GM19463 (cell line): ENCODE data around the gene DYNC2LI1.

ENCODE experiments used
- ATAC-seq: cut with Tn5 transposase; IDR thresholded peaks from one replicate; pipeline ENCODE4 v1.9.1; 2021; ENCODE audit warnings: mild to moderate bottlenecking, moderate library complexity; ENCODE audit not compliant: unreplicated experiment

DYNC2LI1 gene

GRCh38 chr2:43812947-43813346 is 39.1 kb downstream of the DYNC2LI1 start:
- ATAC-seq: no peak

GRCh38 chr2:43814711-43815110 is 40.9 kb downstream of the DYNC2LI1 start:
- ATAC-seq: no peak

GRCh38 chr2:43818761-43819160 is 44.9 kb downstream of the DYNC2LI1 start:
- ATAC-seq: no peak

GRCh38 chr2:43819491-43820163 is 45.8 kb downstream of the DYNC2LI1 start:
- no peak for ATAC-seq

GRCh38 chr2:43822839-43823238 is 49.0 kb downstream of the DYNC2LI1 start:
- ATAC-seq: no peak

GRCh38 chr2:43823751-43824150 is 49.9 kb downstream of the DYNC2LI1 start:
- ATAC-seq: no peak

- no peak for ATAC-seq
These were observed 50.7 kb downstream of the DYNC2LI1 start for GRCh38 chr2:43824512-43824911.

GRCh38 chr2:43824951-43825493 is 51.2 kb downstream of the DYNC2LI1 start:
- ATAC-seq: no peak

GRCh38 chr2:43825841-43826240 is 52.0 kb downstream of the DYNC2LI1 start:
- no peak for ATAC-seq

GRCh38 chr2:43826305-43827250 is 52.7 kb downstream of the DYNC2LI1 start:
- no peak for ATAC-seq

GRCh38 chr2:43831543-43832294 is 57.9 kb downstream of the DYNC2LI1 start:
- no peak for ATAC-seq

GRCh38 chr2:43832457-43832856 is 58.6 kb downstream of the DYNC2LI1 start:
- no peak for ATAC-seq

- no peak for ATAC-seq
These were observed 63.2 kb downstream of the DYNC2LI1 start for GRCh38 chr2:43837033-43837432.

GRCh38 chr2:43837831-43838559 is 64.2 kb downstream of the DYNC2LI1 start:
- ATAC-seq: no peak

- ATAC-seq: no peak
These were observed 64.9 kb downstream of the DYNC2LI1 start, which contains the start of the genes ABCG5 and ABCG8 for GRCh38 chr2:43838560-43839267. Gene ABCG5, minus strand, starts transcription at chr2:43838839. Its CDS starts 160 bp downstream, at chr2:43838679. Gene ABCG8, plus strand, starts transcription at chr2:43838971. Its CDS starts 83 bp downstream, at chr2:43839054.

- no peak for ATAC-seq
These were observed 66.1 kb downstream of the DYNC2LI1 start for GRCh38 chr2:43839776-43840564.

- no peak for ATAC-seq
These were observed 67.1 kb downstream of the DYNC2LI1 start for GRCh38 chr2:43840965-43841364.

- no peak for ATAC-seq
These were observed 68.4 kb downstream of the DYNC2LI1 start for GRCh38 chr2:43841949-43842865.
